Testis (tissue), 3 donors: ENCODE results near the gene TMEM161B. TPM values are rescaled to one million over a fixed set of nuclear protein-coding genes. Genes with fewer than 3 reads are reported as not detected.
"Not testable (repeated sequence)": the region's sequence is repeated elsewhere in the genome, so short reads cannot be mapped to it uniquely, and the experiment has no call there.

ENCODE experiments used
- DNase-seq: peaks from one replicate; pipeline ENCODE4 v3.0.0-alpha.2; 2019
- H3K27ac ChIP-seq, 2 donors: fragments of 200-600 bp; sonication (generic); one replicate each; pipeline ENCODE4 v1.5.1; 2019
- H3K27me3 ChIP-seq: fragments of 200-600 bp; sonication (generic); one replicate; pipeline ENCODE4 v1.5.1; 2019
- H3K36me3 ChIP-seq: fragments of 200-600 bp; sonication (generic); one replicate; pipeline ENCODE4 v1.5.1; 2017; ENCODE audit warnings: low read depth; ENCODE audit errors: missing control alignments
- H3K4me1 ChIP-seq: fragments of 200-600 bp; sonication (generic); one replicate; pipeline ENCODE4 v1.5.1; 2019
- H3K4me3 ChIP-seq, 2 donors: fragments of 200-600 bp; sonication (generic); one replicate each; pipeline ENCODE4 v1.5.1; 2017 to 2019
- H3K9me3 ChIP-seq: fragments of 200-600 bp; sonication (generic); one replicate; pipeline ENCODE4 v1.5.1; 2017
- CTCF ChIP-seq, 3 experiments: fragments of 450-650 bp in 2 of 3; fragments of 200-600 bp in 1 of 3; sonication (generic) in 1 of 3; IDR thresholded peaks; one replicate each; pipeline ENCODE4 v1.5.1; 2016 to 2019; ENCODE audit warnings: antibody characterized with exemption in 3 of 3, mild to moderate bottlenecking in 2 of 3, moderate library complexity in 1 of 3
- POLR2A ChIP-seq: fragments of 450-650 bp; IDR thresholded peaks from one replicate; pipeline ENCODE4 v1.6.1; 2017; ENCODE audit warnings: antibody characterized with exemption, mild to moderate bottlenecking, moderate library complexity
- WGBS, 2 donors: methylation state at CpG; one replicate each; pipeline ENCODE4 v1.1.5; 2018; 5-methylcytosine and 5-hydroxymethylcytosine counted together
- intact Hi-C: fragments of 100-400 bp; cut with DNase I; formaldehyde crosslinking; loops from one replicate; pipeline ENCODE4 v1.15.1; 2023; ENCODE audit warnings: low total_unique reads
- polyA plus RNA-seq: library from polyadenylated mRNA; stranded (reverse); fragments of 350-450 nt; fragmentation: Illumina TruSeq; extraction: RNeasy Lipid Tissue Mini Kit (QIAGEN cat#74804); gene quantifications from one replicate; pipeline ENCODE4 v1.2.3, GENCODE V29; 2014; ENCODE audit warnings: low read depth, low replicate concordance; ENCODE audit not compliant: insufficient read depth
- total RNA-seq, 2 donors: library from RNA; depleted of rRNA; stranded (reverse); fragments of >200 nt; gene quantifications; one replicate each; pipeline ENCODE4 v1.2.3, GENCODE V29; 2016

Gene TMEM161B
- total and polyA plus RNA-seq, 3 donors from 2014 or later = 20.2 to 25.6 (median 23.5) TPM

- TF ChIP-seq CTCF (IDR thresholded peaks at IDR 0.05) (no peak), POLR2A (no peak)
- H3K36me3 ChIP-seq = no peaks in the 10 kb centered on the region
- no peak overlapping the region for H3K4me3 ChIP-seq
- no peaks in the 10 kb centered on the region for H3K4me1 ChIP-seq
- H3K27me3 ChIP-seq = no peaks in the 10 kb centered on the region
- H3K27ac ChIP-seq = no peak overlapping the region
- intact Hi-C loops = no loop called here
- no peak for DNase-seq
- WGBS, 2 donors = 76 to 81% methylated on average over 5 of the region's 5 CpGs
- H3K9me3 ChIP-seq = no peaks in the 10 kb centered on the region
Observed at GRCh38 chr5:88203981-88204750, 64.5 kb downstream of the TMEM161B start.

GRCh38 chr5:88195636-88196035 lies 73.0 kb downstream of the TMEM161B start:
- no peak overlapping the region for H3K27ac ChIP-seq
- no peak overlapping the region for H3K4me3 ChIP-seq
- no peak for DNase-seq
- intact Hi-C loops = no loop called here
- no peaks in the 10 kb centered on the region for H3K4me1 ChIP-seq
- no peaks in the 10 kb centered on the region for H3K27me3 ChIP-seq
- TF ChIP-seq CTCF (IDR thresholded peaks at IDR 0.05) = no peak
- TF ChIP-seq POLR2A = no peak
- no peaks in the 10 kb centered on the region for H3K36me3 ChIP-seq
- H3K9me3 ChIP-seq = no peaks in the 10 kb centered on the region

- Histone ChIP-seq H3K36me3 (no peaks in the 10 kb centered on the region), H3K4me3 (no peak overlapping the region), H3K9me3 (no peaks in the 10 kb centered on the region), H3K4me1 (no peaks in the 10 kb centered on the region), H3K27me3 (no peaks in the 10 kb centered on the region), H3K27ac (no peak overlapping the region)
- TF ChIP-seq POLR2A (no peak), CTCF (IDR thresholded peaks at IDR 0.05) (no peak)
- 91 to 92% methylated on average over 3 of the region's 3 CpGs for WGBS, 2 donors
- DNase-seq = no peak
- intact Hi-C loops = no loop called here
Observed at GRCh38 chr5:88193896-88194295, 74.7 kb downstream of the TMEM161B start.

- Histone ChIP-seq H3K27me3 (no peaks in the 10 kb centered on the region), H3K36me3 (no peaks in the 10 kb centered on the region), H3K9me3 (no peaks in the 10 kb centered on the region), H3K4me3 (no peak overlapping the region), H3K27ac (no peak overlapping the region), H3K4me1 (no peaks in the 10 kb centered on the region)
- WGBS, 2 donors = 90 to 95% methylated on average over 9 of the region's 9 CpGs
- no peak for DNase-seq
- no peak for TF ChIP-seq POLR2A
- no peak for TF ChIP-seq CTCF (IDR thresholded peaks at IDR 0.05)
- intact Hi-C loops = no loop called here
Observed at GRCh38 chr5:88190106-88190834, 78.4 kb downstream of the TMEM161B start.

GRCh38 chr5:88189484-88189883 lies 79.2 kb downstream of the TMEM161B start:
- H3K4me1 ChIP-seq, H3K27me3 ChIP-seq, H3K36me3 ChIP-seq, H3K27ac ChIP-seq, intact Hi-C loops, H3K9me3 ChIP-seq, DNase-seq, H3K4me3 ChIP-seq: not testable (repeated sequence)
- 95 to 99% methylated on average over 4 of the region's 4 CpGs for WGBS, 2 donors
